ENCODE measurements around the gene CENPP.

Gene CENPP

DNA sequence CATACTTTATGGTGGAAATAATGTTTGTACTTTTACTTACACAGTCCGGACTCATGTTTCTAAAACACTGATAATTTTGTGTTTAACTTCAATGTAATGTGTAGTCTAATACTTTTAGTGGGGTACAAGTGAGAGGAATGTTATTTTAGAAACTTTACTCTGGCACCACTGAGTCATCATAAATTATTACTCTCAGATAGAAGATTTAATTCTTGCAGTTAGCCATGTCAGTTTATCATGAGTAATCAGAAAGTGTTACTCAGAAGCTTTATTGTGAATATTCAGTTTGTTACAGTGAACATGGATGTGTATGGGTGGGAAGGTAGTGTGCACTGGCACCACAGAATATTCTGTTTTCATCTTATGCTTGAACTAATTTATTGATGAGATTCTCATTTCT lies 58.6 kb downstream of the CENPP start:
- Histone ChIP-seq H3K4me3 (ENCODE audit: low read depth in 1 of 2, low read length in 2 of 2) (no peak overlapping the region), H3K36me3 (ENCODE audit: control insufficient read depth in 1 of 2, insufficient read depth in 2 of 2, low read length in 2 of 2) (no peaks in the 10 kb centered on the region), H3K9me3 (ENCODE audit: control insufficient read depth in 1 of 2, low read length in 2 of 2) (no peaks in the 10 kb centered on the region), H3K27me3 (ENCODE audit: low read depth, low read length) (no peaks in the 10 kb centered on the region), H3K4me1 (ENCODE audit: control insufficient read depth in 1 of 2, insufficient read depth in 2 of 2, low read length in 2 of 2) (peaks cover 0 to 4% of the 10 kb centered on the region in 2 donors), H3K27ac (ENCODE audit: low read length) (no peak overlapping the region)

DNA sequence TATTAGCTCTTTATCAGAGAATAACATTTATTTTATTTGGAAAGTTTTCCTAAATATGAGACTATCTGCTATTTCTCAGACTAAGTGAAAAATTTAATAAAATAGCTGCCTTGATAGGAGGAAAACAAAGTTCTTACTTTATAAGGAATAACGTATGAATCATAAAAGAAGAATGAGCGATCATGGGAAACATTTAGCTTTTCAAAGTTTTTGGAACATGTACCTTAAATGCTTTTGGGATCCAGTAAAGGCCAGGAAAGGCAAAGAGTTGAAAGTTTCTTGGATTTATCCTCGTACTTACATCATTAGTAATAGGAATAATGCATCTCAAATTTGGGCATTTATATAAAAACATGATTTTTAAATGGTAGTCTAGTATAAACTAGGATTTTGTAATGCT lies 59.2 kb downstream of the CENPP start:
- no peak overlapping the region for H3K4me3 ChIP-seq (ENCODE audit: low read depth in 1 of 2, low read length in 2 of 2)
- no peaks in the 10 kb centered on the region for H3K9me3 ChIP-seq (ENCODE audit: control insufficient read depth in 1 of 2, low read length in 2 of 2)
- H3K36me3 ChIP-seq (ENCODE audit: control insufficient read depth in 1 of 2, insufficient read depth in 2 of 2, low read length in 2 of 2) = no peaks in the 10 kb centered on the region
- H3K4me1 ChIP-seq (ENCODE audit: control insufficient read depth in 1 of 2, insufficient read depth in 2 of 2, low read length in 2 of 2) = peaks cover 0 to 4% of the 10 kb centered on the region in 2 donors
- H3K27me3 ChIP-seq (ENCODE audit: low read depth, low read length) = no peaks in the 10 kb centered on the region
- H3K27ac ChIP-seq (ENCODE audit: low read length) = peak overlapping the region; percentile 47

DNA sequence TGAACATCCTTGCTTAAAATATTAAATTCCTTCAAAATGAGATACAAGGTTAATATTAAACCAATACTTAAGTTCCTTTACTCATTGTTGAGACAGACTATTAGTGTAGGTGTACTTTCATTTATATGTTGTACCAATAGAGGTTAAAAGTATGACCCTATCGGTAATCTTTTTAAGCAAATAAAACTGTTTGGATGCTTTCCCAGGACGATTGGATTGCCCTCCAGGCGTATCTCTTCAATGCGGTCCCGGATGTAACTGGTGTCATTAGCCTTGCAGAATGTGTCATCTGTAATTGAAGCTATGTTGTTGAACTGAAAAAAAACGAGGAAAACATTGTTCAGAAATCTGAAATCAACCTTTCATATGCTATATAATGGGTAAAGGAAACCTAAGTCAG lies 59.7 kb downstream of the CENPP start:
- no peak overlapping the region for H3K4me3 ChIP-seq (ENCODE audit: low read depth in 1 of 2, low read length in 2 of 2)
- H3K27me3 ChIP-seq (ENCODE audit: low read depth, low read length) = no peaks in the 10 kb centered on the region
- H3K27ac ChIP-seq (ENCODE audit: low read length) = peak overlapping the region; percentile 47
- no peaks in the 10 kb centered on the region for H3K36me3 ChIP-seq (ENCODE audit: control insufficient read depth in 1 of 2, insufficient read depth in 2 of 2, low read length in 2 of 2)
- H3K4me1 ChIP-seq (ENCODE audit: control insufficient read depth in 1 of 2, insufficient read depth in 2 of 2, low read length in 2 of 2) = peaks cover 0 to 4% of the 10 kb centered on the region in 2 donors
- H3K9me3 ChIP-seq (ENCODE audit: control insufficient read depth in 1 of 2, low read length in 2 of 2) = no peaks in the 10 kb centered on the region

DNA sequence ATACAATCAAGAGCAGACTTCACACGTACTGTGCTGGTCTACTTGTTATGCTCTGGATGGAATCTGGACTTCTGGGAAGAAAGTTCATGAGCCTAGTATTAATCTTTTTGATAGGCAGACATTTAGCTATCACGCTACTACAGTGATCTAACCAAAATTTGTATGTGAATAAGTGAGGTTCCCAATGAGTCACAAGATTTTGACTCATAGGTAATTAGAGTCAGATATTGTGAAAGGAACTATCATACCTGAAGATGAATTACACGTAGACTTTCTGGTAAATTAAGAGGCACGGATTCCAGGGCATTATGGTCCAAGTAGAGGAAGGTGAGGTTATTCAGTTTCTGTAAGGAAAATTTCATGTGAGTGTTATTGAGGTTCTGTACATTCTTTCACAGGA lies 60.2 kb downstream of the CENPP start:
- H3K9me3 ChIP-seq (ENCODE audit: control insufficient read depth in 1 of 2, low read length in 2 of 2) = no peaks in the 10 kb centered on the region
- H3K4me3 ChIP-seq (ENCODE audit: low read depth in 1 of 2, low read length in 2 of 2) = no peak overlapping the region
- peaks cover 0 to 4% of the 10 kb centered on the region in 2 donors for H3K4me1 ChIP-seq (ENCODE audit: control insufficient read depth in 1 of 2, insufficient read depth in 2 of 2, low read length in 2 of 2)
- H3K27ac ChIP-seq (ENCODE audit: low read length) = peak overlapping the region; percentile 47
- no peaks in the 10 kb centered on the region for H3K36me3 ChIP-seq (ENCODE audit: control insufficient read depth in 1 of 2, insufficient read depth in 2 of 2, low read length in 2 of 2)
- no peaks in the 10 kb centered on the region for H3K27me3 ChIP-seq (ENCODE audit: low read depth, low read length)

DNA sequence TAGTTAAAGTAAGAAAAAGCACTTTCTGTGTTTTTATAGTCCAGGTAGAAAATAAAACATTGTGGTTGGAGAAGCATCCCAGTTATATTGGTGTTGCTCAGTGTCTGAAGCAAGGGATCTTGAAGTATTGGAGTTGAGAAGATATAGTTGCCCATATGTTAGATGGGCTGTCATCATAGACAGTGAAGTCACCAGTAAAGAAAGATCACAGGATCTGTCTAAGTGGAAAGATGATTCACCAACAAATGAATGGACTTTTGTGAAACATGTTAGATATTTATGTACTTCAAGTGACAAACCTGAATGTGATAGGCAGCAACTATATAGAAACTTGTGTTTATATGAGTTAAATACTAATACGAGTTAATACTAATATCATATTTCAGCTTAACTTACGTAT lies 66.9 kb downstream of the CENPP start:
- no peaks in the 10 kb centered on the region for H3K27me3 ChIP-seq (ENCODE audit: low read depth, low read length)
- H3K4me1 ChIP-seq (ENCODE audit: control insufficient read depth in 1 of 2, insufficient read depth in 2 of 2, low read length in 2 of 2) = no peaks in the 10 kb centered on the region
- H3K9me3 ChIP-seq (ENCODE audit: control insufficient read depth in 1 of 2, low read length in 2 of 2) = no peaks in the 10 kb centered on the region
- no peak overlapping the region for H3K27ac ChIP-seq (ENCODE audit: low read length)
- no peak overlapping the region for H3K4me3 ChIP-seq (ENCODE audit: low read depth in 1 of 2, low read length in 2 of 2)
- H3K36me3 ChIP-seq (ENCODE audit: control insufficient read depth in 1 of 2, insufficient read depth in 2 of 2, low read length in 2 of 2) = no peaks in the 10 kb centered on the region

DNA sequence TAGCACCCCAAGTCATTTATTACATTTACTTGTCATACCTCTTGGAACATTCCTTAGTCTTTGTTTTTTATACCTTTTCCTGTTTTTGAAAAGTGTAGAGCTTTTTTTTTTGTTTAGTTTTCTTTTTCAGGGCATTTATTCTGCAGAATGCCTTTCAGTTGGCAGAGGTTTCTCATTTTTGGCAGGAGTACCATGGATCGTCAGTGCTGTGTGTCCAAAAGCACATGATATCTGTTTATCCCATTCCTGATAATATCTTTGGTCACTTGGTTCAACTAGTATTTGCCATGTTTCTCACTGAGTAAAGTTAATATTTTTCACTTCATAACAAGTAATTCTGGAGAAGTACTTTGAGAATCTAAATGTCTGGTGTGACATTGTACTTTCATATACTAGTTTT lies 67.9 kb downstream of the CENPP start:
- no peak overlapping the region for H3K4me3 ChIP-seq (ENCODE audit: low read depth in 1 of 2, low read length in 2 of 2)
- no peaks in the 10 kb centered on the region for H3K36me3 ChIP-seq (ENCODE audit: control insufficient read depth in 1 of 2, insufficient read depth in 2 of 2, low read length in 2 of 2)
- no peaks in the 10 kb centered on the region for H3K4me1 ChIP-seq (ENCODE audit: control insufficient read depth in 1 of 2, insufficient read depth in 2 of 2, low read length in 2 of 2)
- no peaks in the 10 kb centered on the region for H3K27me3 ChIP-seq (ENCODE audit: low read depth, low read length)
- H3K27ac ChIP-seq (ENCODE audit: low read length) = no peak overlapping the region
- H3K9me3 ChIP-seq (ENCODE audit: control insufficient read depth in 1 of 2, low read length in 2 of 2) = no peaks in the 10 kb centered on the region

DNA sequence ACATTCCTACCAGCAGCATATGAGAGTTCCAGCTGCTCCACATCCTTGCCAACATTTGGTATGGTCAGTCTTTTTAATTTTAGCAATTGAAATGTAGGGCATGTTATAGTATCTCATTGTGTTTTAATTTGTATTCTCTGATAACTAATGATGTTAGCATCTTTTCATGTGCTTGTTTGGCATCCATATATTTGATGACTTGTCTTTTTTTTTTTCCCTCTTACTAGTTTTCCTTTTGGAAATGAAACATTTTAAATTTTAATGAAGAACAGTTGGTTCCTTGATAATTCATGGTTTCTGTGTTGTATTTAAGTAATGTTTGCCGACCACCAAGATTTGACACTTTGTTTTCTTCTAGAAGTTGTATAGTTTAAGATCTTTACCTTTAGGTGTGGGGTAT lies 69.9 kb downstream of the CENPP start:
- no peak overlapping the region for H3K4me3 ChIP-seq (ENCODE audit: low read depth in 1 of 2, low read length in 2 of 2)
- no peaks in the 10 kb centered on the region for H3K36me3 ChIP-seq (ENCODE audit: control insufficient read depth in 1 of 2, insufficient read depth in 2 of 2, low read length in 2 of 2)
- H3K27ac ChIP-seq (ENCODE audit: low read length) = no peak overlapping the region
- H3K9me3 ChIP-seq (ENCODE audit: control insufficient read depth in 1 of 2, low read length in 2 of 2) = no peaks in the 10 kb centered on the region
- no peaks in the 10 kb centered on the region for H3K27me3 ChIP-seq (ENCODE audit: low read depth, low read length)
- H3K4me1 ChIP-seq (ENCODE audit: control insufficient read depth in 1 of 2, insufficient read depth in 2 of 2, low read length in 2 of 2) = no peaks in the 10 kb centered on the region

DNA sequence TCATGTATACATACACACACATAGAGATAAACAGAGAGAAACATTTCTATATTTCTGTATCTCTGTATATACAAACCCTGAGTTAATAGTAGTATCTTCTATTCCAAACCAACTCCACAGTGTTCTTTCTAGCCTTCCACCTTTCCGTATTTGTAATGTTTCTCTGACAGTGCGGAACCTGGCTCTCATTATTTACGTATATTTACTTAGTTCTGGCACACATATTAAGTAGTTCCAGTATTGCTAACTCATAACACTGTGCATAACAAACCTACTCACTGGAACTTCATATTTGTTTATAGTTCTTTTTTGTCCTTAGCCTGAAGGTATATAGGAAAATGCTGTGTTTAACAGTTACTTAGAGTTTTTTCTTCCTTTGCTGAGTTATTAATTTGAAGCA lies 72.1 kb downstream of the CENPP start:
- Histone ChIP-seq H3K4me1 (ENCODE audit: control insufficient read depth in 1 of 2, insufficient read depth in 2 of 2, low read length in 2 of 2) (no peaks in the 10 kb centered on the region), H3K36me3 (ENCODE audit: control insufficient read depth in 1 of 2, insufficient read depth in 2 of 2, low read length in 2 of 2) (no peaks in the 10 kb centered on the region), H3K4me3 (ENCODE audit: low read depth in 1 of 2, low read length in 2 of 2) (no peak overlapping the region), H3K9me3 (ENCODE audit: control insufficient read depth in 1 of 2, low read length in 2 of 2) (no peaks in the 10 kb centered on the region), H3K27me3 (ENCODE audit: low read depth, low read length) (no peaks in the 10 kb centered on the region), H3K27ac (ENCODE audit: low read length) (no peak overlapping the region)

DNA sequence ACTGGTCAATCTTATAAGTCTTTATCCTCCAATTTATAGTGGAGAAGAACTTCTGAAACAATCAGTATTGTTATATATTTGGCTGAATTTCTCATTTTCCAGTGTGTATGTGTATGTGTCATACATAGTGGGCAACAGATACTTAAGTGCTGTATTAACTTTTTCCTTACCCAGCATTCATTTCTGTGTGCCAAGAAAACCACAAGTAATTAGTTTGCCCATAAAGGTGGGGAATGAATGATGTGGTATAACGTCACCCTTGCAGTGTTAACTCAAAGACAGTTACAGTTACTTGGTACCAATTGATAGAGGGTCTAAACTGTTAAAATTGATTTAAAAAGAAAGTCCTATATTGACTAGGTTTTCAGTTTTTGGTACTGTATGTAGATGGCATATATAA lies 76.6 kb downstream of the CENPP start:
- H3K27me3 ChIP-seq (ENCODE audit: low read depth, low read length) = no peaks in the 10 kb centered on the region
- peaks cover 6 to 17% of the 10 kb centered on the region in 2 donors for H3K4me1 ChIP-seq (ENCODE audit: control insufficient read depth in 1 of 2, insufficient read depth in 2 of 2, low read length in 2 of 2)
- peak overlapping the region; percentile 2 for H3K27ac ChIP-seq (ENCODE audit: low read length)
- H3K9me3 ChIP-seq (ENCODE audit: control insufficient read depth in 1 of 2, low read length in 2 of 2) = no peaks in the 10 kb centered on the region
- H3K36me3 ChIP-seq (ENCODE audit: control insufficient read depth in 1 of 2, insufficient read depth in 2 of 2, low read length in 2 of 2) = no peaks in the 10 kb centered on the region
- peak overlapping the region; percentile 17 to 42 for H3K4me3 ChIP-seq (ENCODE audit: low read depth in 1 of 2, low read length in 2 of 2)

DNA sequence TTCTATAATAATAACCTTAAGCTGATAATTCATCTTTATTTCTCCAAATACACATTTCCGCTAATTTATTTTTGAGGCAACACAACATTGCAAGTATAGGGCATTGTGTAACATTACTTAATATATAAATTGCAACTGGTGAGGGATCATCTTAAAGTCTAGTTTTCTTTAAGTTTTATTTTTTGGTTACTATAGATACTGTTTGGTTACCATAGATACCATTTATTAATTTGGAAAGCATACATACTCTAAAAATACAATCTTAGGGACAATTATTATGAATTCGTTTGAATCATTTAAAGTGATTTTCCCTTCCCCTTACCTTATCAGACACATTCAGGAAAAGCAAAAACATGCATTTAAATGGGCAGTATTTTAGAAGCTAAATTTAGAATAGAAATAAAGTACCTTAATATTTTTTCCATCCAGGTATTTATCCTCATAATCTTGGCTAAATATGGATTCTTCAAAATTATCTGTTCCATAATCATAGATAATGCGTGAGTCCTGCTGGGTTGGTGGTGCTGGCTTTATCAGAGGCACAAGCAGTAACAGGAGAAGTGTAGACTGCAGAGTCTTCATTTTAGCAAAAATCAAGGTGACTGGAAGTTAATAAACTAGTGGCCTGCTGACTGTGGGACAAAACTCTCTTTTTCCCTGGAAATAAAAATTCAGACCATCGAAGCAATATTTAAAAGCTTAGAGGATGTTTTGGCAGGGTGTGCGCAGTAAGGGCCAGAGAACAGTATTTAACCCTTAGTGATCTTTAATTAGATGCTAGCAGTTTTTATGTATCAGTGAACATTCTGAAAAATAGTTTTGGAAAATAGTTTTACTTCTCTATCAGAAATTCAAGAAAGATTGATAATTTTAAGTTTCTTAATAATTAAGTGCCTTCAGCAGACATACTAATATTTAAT lies 77.3 kb downstream of the CENPP start:
- Histone ChIP-seq H3K27ac (ENCODE audit: low read length) (no peak overlapping the region), H3K27me3 (ENCODE audit: low read depth, low read length) (no peaks in the 10 kb centered on the region), H3K36me3 (ENCODE audit: control insufficient read depth in 1 of 2, insufficient read depth in 2 of 2, low read length in 2 of 2) (no peaks in the 10 kb centered on the region), H3K4me3 (ENCODE audit: low read depth in 1 of 2, low read length in 2 of 2) (peak overlapping the region; percentile 17 to 42), H3K9me3 (ENCODE audit: control insufficient read depth in 1 of 2, low read length in 2 of 2) (no peaks in the 10 kb centered on the region), H3K4me1 (ENCODE audit: control insufficient read depth in 1 of 2, insufficient read depth in 2 of 2, low read length in 2 of 2) (peaks cover 6 to 17% of the 10 kb centered on the region in 2 donors)

DNA sequence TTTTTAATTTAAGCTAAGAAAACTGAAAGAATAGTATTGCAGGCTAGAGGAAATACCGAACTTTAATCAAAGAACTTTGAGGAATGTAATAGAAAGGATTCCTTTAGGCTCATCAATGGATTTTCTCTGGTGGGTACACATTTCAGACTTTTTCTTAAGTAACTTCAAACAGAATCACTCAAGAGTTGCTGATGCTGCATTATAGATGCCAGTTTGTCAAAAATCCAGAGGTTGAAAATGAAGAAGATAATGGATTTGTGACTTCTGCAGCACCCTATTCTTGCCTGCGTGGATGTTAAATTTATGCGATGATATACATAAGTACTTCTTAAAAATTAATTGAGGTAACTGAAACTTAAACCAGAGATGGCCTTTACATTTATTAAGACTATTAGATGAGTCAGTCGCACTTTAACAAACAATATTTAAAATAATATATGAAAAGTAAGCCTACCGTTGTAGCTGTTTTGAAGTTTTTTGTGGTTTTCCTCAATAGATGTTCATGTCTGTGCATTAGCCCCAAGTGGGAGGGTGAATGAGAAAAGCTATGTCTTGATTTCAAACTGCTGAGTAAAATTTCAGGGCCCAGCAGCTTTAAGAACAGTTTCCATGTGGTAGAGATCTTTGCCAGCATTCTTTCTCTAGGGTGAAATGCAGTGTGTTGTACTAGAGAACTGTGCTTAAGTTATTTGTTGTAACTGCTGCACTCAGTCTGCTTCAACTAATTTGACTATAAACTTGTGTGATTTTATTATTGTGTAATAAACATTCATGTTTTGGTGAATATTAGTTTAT lies 78.5 kb downstream of the CENPP start, which contains the start of gene OGN:
OGN (minus strand) TSS at position 537 of the 795 bp plus-strand sequence. CDS start 1,171 bp downstream, outside the sequence.
- Histone ChIP-seq H3K4me1 (ENCODE audit: control insufficient read depth in 1 of 2, insufficient read depth in 2 of 2, low read length in 2 of 2) (peaks cover 6 to 17% of the 10 kb centered on the region in 2 donors), H3K27ac (ENCODE audit: low read length) (peak within 1 kb of the TSS; percentile 64), H3K27me3 (ENCODE audit: low read depth, low read length) (no peaks in the 10 kb centered on the region), H3K36me3 (ENCODE audit: control insufficient read depth in 1 of 2, insufficient read depth in 2 of 2, low read length in 2 of 2) (no peaks in the 10 kb centered on the region), H3K4me3 (ENCODE audit: low read depth in 1 of 2, low read length in 2 of 2) (peak within 1 kb of the TSS; percentile 17 to 42), H3K9me3 (ENCODE audit: control insufficient read depth in 1 of 2, low read length in 2 of 2) (no peaks in the 10 kb centered on the region)
